Prostate gland (tissue), 2 donors: ENCODE data around the gene IL9. TPM values are rescaled to one million over a fixed set of nuclear protein-coding genes. Genes with fewer than 3 reads are reported as not detected.

ENCODE experiments used
- DNase-seq: peaks from one replicate; pipeline ENCODE4 v3.0.0-alpha.2; 2019; ENCODE audit warnings: low spot score
- H3K27ac ChIP-seq, 2 donors: fragments of 200-600 bp; sonication (generic); 2 replicates each; pipeline ENCODE4 v1.5.1; 2017 to 2019
- H3K27me3 ChIP-seq: fragments of 200-600 bp; sonication (generic); replicated peaks from 2 replicates; pipeline ENCODE4 v1.5.1; 2019; ENCODE audit not compliant: insufficient read depth
- H3K36me3 ChIP-seq, 2 donors: fragments of 200-600 bp; sonication (generic); 1 replicate in 1 of 2; 2 replicates in 1 of 2; pipeline versions ENCODE4 v1.5.1 to v1.8.1; 2017 to 2019
- H3K4me1 ChIP-seq: fragments of 200-600 bp; sonication (generic); replicated peaks from 2 replicates; pipeline ENCODE4 v1.5.1; 2019
- H3K4me3 ChIP-seq, 2 donors: fragments of 200-600 bp; sonication (generic); 2 replicates each; pipeline ENCODE4 v1.5.1; 2017 to 2019
- H3K9me3 ChIP-seq: fragments of 200-600 bp; sonication (generic); 2 replicates; pipeline ENCODE4 v1.5.1; 2017
- CTCF ChIP-seq, 4 experiments: fragments of 200-600 bp in 2 of 4; fragments of 450-650 bp in 2 of 4; sonication (generic) in 2 of 4; IDR thresholded peaks; 1 replicate in 3 of 4; 2 replicates in 1 of 4; pipeline ENCODE4 v1.5.1; 2016 to 2019; ENCODE audit warnings: antibody characterized with exemption in 4 of 4, mild to moderate bottlenecking in 2 of 4, moderate library complexity in 2 of 4
- POLR2A ChIP-seq: fragments of 450-650 bp; IDR thresholded peaks from one replicate; pipeline ENCODE4 v1.6.1; 2016; ENCODE audit warnings: antibody characterized with exemption, mild to moderate bottlenecking
- POLR2AphosphoS5 ChIP-seq: sonication (generic); formaldehyde crosslinking; IDR thresholded peaks from one replicate; pipeline ENCODE4 v1.6.1; 2017; ENCODE audit warnings: antibody characterized with exemption
- whole genome bisulfite sequencing: methylation state at CpG from one replicate; pipeline ENCODE4 v1.1.5; 2018; 5-methylcytosine and 5-hydroxymethylcytosine counted together
- intact Hi-C: fragments of 100-400 bp; cut with DNase I; formaldehyde crosslinking; loops from one replicate; pipeline ENCODE4 v1.14.2; 2022
- total RNA-seq, 2 donors: library from RNA; depleted of rRNA; stranded (reverse); fragments of >200 nt; gene quantifications; one replicate each; pipeline ENCODE4 v1.1.0, GENCODE V29; 2016

The IL9 gene
- total RNA-seq, 2 donors from 2014 or later, result not detected

GRCh38 chr5:135869276-135869675 is 26.4 kb downstream of the IL9 start:
- Histone ChIP-seq H3K9me3 (no peaks in the 10 kb centered on the region), H3K27me3 (no peaks in the 10 kb centered on the region), H3K4me1 (no peaks in the 10 kb centered on the region), H3K36me3 (no peaks in the 10 kb centered on the region), H3K27ac (no peak overlapping the region), H3K4me3 (no peak overlapping the region)
- no peak for TF ChIP-seq POLR2AphosphoS5
- TF ChIP-seq CTCF (IDR thresholded peaks at IDR 0.05), result no peak
- no peak for TF ChIP-seq POLR2A
- intact Hi-C loops, result no loop called here
- no peak for DNase-seq
- WGBS, result 80% methylated on average over 2 of the region's 2 CpGs

- no peak for TF ChIP-seq POLR2A
- no peak for TF ChIP-seq POLR2AphosphoS5
- no peak for TF ChIP-seq CTCF (IDR thresholded peaks at IDR 0.05)
- Histone ChIP-seq H3K4me3 (no peak overlapping the region), H3K27me3 (no peaks in the 10 kb centered on the region), H3K36me3 (no peaks in the 10 kb centered on the region), H3K9me3 (no peaks in the 10 kb centered on the region), H3K4me1 (no peaks in the 10 kb centered on the region), H3K27ac (no peak overlapping the region)
- DNase-seq, result no peak
- intact Hi-C loops, result no loop called here
- WGBS, result 83% methylated on average over 2 of the region's 2 CpGs
These were observed 27.0 kb downstream of the IL9 start for GRCh38 chr5:135868681-135869080.

GRCh38 chr5:135867599-135867998 is 28.0 kb downstream of the IL9 start:
- no peaks in the 10 kb centered on the region for H3K9me3 ChIP-seq
- H3K27me3 ChIP-seq, result no peaks in the 10 kb centered on the region
- no peak overlapping the region for H3K27ac ChIP-seq
- no peak for DNase-seq
- TF ChIP-seq POLR2A (no peak), POLR2AphosphoS5 (no peak), CTCF (IDR thresholded peaks at IDR 0.05) (no peak)
- no peaks in the 10 kb centered on the region for H3K36me3 ChIP-seq
- intact Hi-C loops, result no loop called here
- H3K4me1 ChIP-seq, result no peaks in the 10 kb centered on the region
- no peak overlapping the region for H3K4me3 ChIP-seq

GRCh38 chr5:135866016-135866415 is 29.6 kb downstream of the IL9 start:
- Histone ChIP-seq H3K27me3 (no peaks in the 10 kb centered on the region), H3K9me3 (no peaks in the 10 kb centered on the region), H3K4me1 (no peaks in the 10 kb centered on the region), H3K36me3 (no peaks in the 10 kb centered on the region), H3K27ac (no peak overlapping the region), H3K4me3 (no peak overlapping the region)
- no peak for DNase-seq
- no peak for TF ChIP-seq POLR2AphosphoS5
- no peak for TF ChIP-seq POLR2A
- TF ChIP-seq CTCF (IDR thresholded peaks at IDR 0.05), result no peak
- WGBS, result 90% methylated on average over 2 of the region's 2 CpGs
- intact Hi-C loops, result no loop called here

GRCh38 chr5:135864503-135865435 is 30.9 kb downstream of the IL9 start:
- H3K27ac ChIP-seq, result peak overlapping the region in 1 of 2 donors; percentile 6
- no peak overlapping the region for H3K4me3 ChIP-seq
- H3K27me3 ChIP-seq, result no peaks in the 10 kb centered on the region
- peak; percentile 16 for DNase-seq
- no peaks in the 10 kb centered on the region for H3K4me1 ChIP-seq
- H3K36me3 ChIP-seq, result no peaks in the 10 kb centered on the region
- TF ChIP-seq POLR2A (no peak), POLR2AphosphoS5 (peak; percentile 55)
- no peaks in the 10 kb centered on the region for H3K9me3 ChIP-seq
- intact Hi-C loops, result no loop called here
- 69% methylated on average over 3 of the region's 3 CpGs for WGBS
